ENCODE measurements around the gene PKHD1.

Gene PKHD1

GRCh38 chr6:52055451-52055850 is 32.0 kb downstream of the PKHD1 start:
- WGBS (ENCODE audit: extremely low coverage, insufficient coverage, insufficient read length), result no CpG with 5 or more reads among the region's 7 CpGs
- Histone ChIP-seq H3K4me1 (ENCODE audit: control insufficient read depth in 1 of 2, insufficient read depth in 2 of 2, low read length in 2 of 2) (no peaks in the 10 kb centered on the region), H2AK5ac (ENCODE audit: low read length) (no peak overlapping the region), H4K12ac (ENCODE audit: low read depth, low read length) (no peak overlapping the region), H3K4me3 (ENCODE audit: low read depth, low read length) (no peak overlapping the region), H3K79me1 (ENCODE audit: low read length) (no peaks in the 10 kb centered on the region), H4K91ac (ENCODE audit: low read depth, low read length) (no peak overlapping the region), H3K18ac (ENCODE audit: low read length) (no peak overlapping the region), H2BK120ac (ENCODE audit: insufficient read depth, low read length, poor library complexity) (no peak overlapping the region), H3K79me2 (ENCODE audit: control insufficient read depth, insufficient read depth, low read length, poor library complexity) (no peaks in the 10 kb centered on the region), H2AFZ (ENCODE audit: insufficient read depth, low read length, poor library complexity) (no peak overlapping the region), H2BK12ac (ENCODE audit: low read length) (no peak overlapping the region), H3K14ac (ENCODE audit: low read length) (no peak overlapping the region), H3K9me3 (ENCODE audit: insufficient read depth, low read depth, low read length) (no peaks in the 10 kb centered on the region), H3K36me3 (ENCODE audit: control insufficient read depth in 1 of 2, insufficient read depth in 2 of 2, low read length in 2 of 2) (no peaks in the 10 kb centered on the region), H3K27me3 (ENCODE audit: insufficient read depth, low read length) (no peaks in the 10 kb centered on the region), H3K23ac (ENCODE audit: low read length) (no peak overlapping the region), H3K4ac (ENCODE audit: low read depth, low read length) (no peak overlapping the region), H3K9ac (ENCODE audit: low read length) (no peak overlapping the region), H4K8ac (ENCODE audit: low read depth, low read length) (no peak overlapping the region), H3K4me2 (ENCODE audit: low read length) (no peak overlapping the region), H3K27ac (ENCODE audit: low read depth, low read length) (no peak overlapping the region), H2BK5ac (ENCODE audit: low read depth, low read length, poor library complexity) (no peak overlapping the region)
- no peak for DNase-seq

GRCh38 chr6:52053038-52053695 is 34.2 kb downstream of the PKHD1 start:
- Histone ChIP-seq H3K4me1 (ENCODE audit: control insufficient read depth in 1 of 2, insufficient read depth in 2 of 2, low read length in 2 of 2) (no peaks in the 10 kb centered on the region), H2BK120ac (ENCODE audit: insufficient read depth, low read length, poor library complexity) (no peak overlapping the region), H2AK5ac (ENCODE audit: low read length) (no peak overlapping the region), H4K8ac (ENCODE audit: low read depth, low read length) (no peak overlapping the region), H3K36me3 (ENCODE audit: control insufficient read depth in 1 of 2, insufficient read depth in 2 of 2, low read length in 2 of 2) (no peaks in the 10 kb centered on the region), H3K4me3 (ENCODE audit: low read depth, low read length) (no peak overlapping the region), H3K4ac (ENCODE audit: low read depth, low read length) (no peak overlapping the region), H3K27me3 (ENCODE audit: insufficient read depth, low read length) (no peaks in the 10 kb centered on the region), H3K9ac (ENCODE audit: low read length) (no peak overlapping the region), H2AFZ (ENCODE audit: insufficient read depth, low read length, poor library complexity) (no peak overlapping the region), H3K4me2 (ENCODE audit: low read length) (no peak overlapping the region), H2BK12ac (ENCODE audit: low read length) (no peak overlapping the region), H3K9me3 (ENCODE audit: insufficient read depth, low read depth, low read length) (no peaks in the 10 kb centered on the region), H3K14ac (ENCODE audit: low read length) (no peak overlapping the region), H3K18ac (ENCODE audit: low read length) (no peak overlapping the region), H2BK5ac (ENCODE audit: low read depth, low read length, poor library complexity) (no peak overlapping the region), H4K12ac (ENCODE audit: low read depth, low read length) (no peak overlapping the region), H3K79me1 (ENCODE audit: low read length) (no peaks in the 10 kb centered on the region), H4K91ac (ENCODE audit: low read depth, low read length) (no peak overlapping the region), H3K79me2 (ENCODE audit: control insufficient read depth, insufficient read depth, low read length, poor library complexity) (no peaks in the 10 kb centered on the region), H3K23ac (ENCODE audit: low read length) (no peak overlapping the region), H3K27ac (ENCODE audit: low read depth, low read length) (no peak overlapping the region)
- WGBS (ENCODE audit: extremely low coverage, insufficient coverage, insufficient read length), result no CpG with 5 or more reads among the region's 8 CpGs
- no peak for DNase-seq

DNA sequence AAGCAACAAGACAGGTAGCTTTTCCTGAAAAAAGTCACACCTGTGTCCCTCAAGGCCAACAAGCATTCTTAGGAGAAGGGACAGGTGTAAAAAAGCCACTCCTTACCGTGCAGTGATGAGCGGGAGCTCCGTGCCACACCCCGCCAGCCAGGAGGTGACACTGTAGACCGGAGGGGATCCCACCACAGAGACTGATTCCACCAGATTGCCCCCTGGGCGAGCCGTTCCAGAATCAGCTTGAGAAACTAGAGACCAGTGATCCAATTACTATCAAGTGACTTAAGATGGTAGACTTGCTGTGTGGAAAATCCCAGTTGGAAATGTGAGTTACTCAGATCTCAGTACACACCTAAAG is 37.4 kb downstream of the PKHD1 start:
- Histone ChIP-seq H3K27me3 (ENCODE audit: insufficient read depth, low read length) (no peaks in the 10 kb centered on the region), H2BK5ac (ENCODE audit: low read depth, low read length, poor library complexity) (no peak overlapping the region), H3K18ac (ENCODE audit: low read length) (no peak overlapping the region), H3K4me3 (ENCODE audit: low read depth, low read length) (no peak overlapping the region), H4K12ac (ENCODE audit: low read depth, low read length) (no peak overlapping the region), H3K27ac (ENCODE audit: low read depth, low read length) (no peak overlapping the region), H3K4me2 (ENCODE audit: low read length) (no peak overlapping the region), H3K36me3 (ENCODE audit: control insufficient read depth in 1 of 2, insufficient read depth in 2 of 2, low read length in 2 of 2) (no peaks in the 10 kb centered on the region), H3K14ac (ENCODE audit: low read length) (no peak overlapping the region), H2BK12ac (ENCODE audit: low read length) (no peak overlapping the region), H3K9ac (ENCODE audit: low read length) (no peak overlapping the region), H4K91ac (ENCODE audit: low read depth, low read length) (no peak overlapping the region), H3K23ac (ENCODE audit: low read length) (no peak overlapping the region), H3K79me2 (ENCODE audit: control insufficient read depth, insufficient read depth, low read length, poor library complexity) (no peaks in the 10 kb centered on the region), H3K4me1 (ENCODE audit: control insufficient read depth in 1 of 2, insufficient read depth in 2 of 2, low read length in 2 of 2) (no peaks in the 10 kb centered on the region), H3K4ac (ENCODE audit: low read depth, low read length) (no peak overlapping the region), H2AK5ac (ENCODE audit: low read length) (no peak overlapping the region), H3K9me3 (ENCODE audit: insufficient read depth, low read depth, low read length) (no peaks in the 10 kb centered on the region), H4K8ac (ENCODE audit: low read depth, low read length) (no peak overlapping the region), H2BK120ac (ENCODE audit: insufficient read depth, low read length, poor library complexity) (no peak overlapping the region), H2AFZ (ENCODE audit: insufficient read depth, low read length, poor library complexity) (no peak overlapping the region), H3K79me1 (ENCODE audit: low read length) (no peaks in the 10 kb centered on the region)
- no CpG with 5 or more reads among the region's 7 CpGs for WGBS (ENCODE audit: extremely low coverage, insufficient coverage, insufficient read length)
- DNase-seq, result no peak

- no peak overlapping the region for H2AFZ ChIP-seq (ENCODE audit: insufficient read depth, low read length, poor library complexity)
- H3K9ac ChIP-seq (ENCODE audit: low read length), result no peak overlapping the region
- no peak overlapping the region for H3K4me2 ChIP-seq (ENCODE audit: low read length)
- H3K23ac ChIP-seq (ENCODE audit: low read length), result no peak overlapping the region
- no peak overlapping the region for H3K18ac ChIP-seq (ENCODE audit: low read length)
- no peaks in the 10 kb centered on the region for H3K36me3 ChIP-seq (ENCODE audit: control insufficient read depth in 1 of 2, insufficient read depth in 2 of 2, low read length in 2 of 2)
- no peak overlapping the region for H4K12ac ChIP-seq (ENCODE audit: low read depth, low read length)
- H3K79me1 ChIP-seq (ENCODE audit: low read length), result no peaks in the 10 kb centered on the region
- H3K27ac ChIP-seq (ENCODE audit: low read depth, low read length), result no peak overlapping the region
- H3K4me1 ChIP-seq (ENCODE audit: control insufficient read depth in 1 of 2, insufficient read depth in 2 of 2, low read length in 2 of 2), result no peaks in the 10 kb centered on the region
- no peak overlapping the region for H2AK5ac ChIP-seq (ENCODE audit: low read length)
- no peak overlapping the region for H2BK12ac ChIP-seq (ENCODE audit: low read length)
- no peak overlapping the region for H3K4me3 ChIP-seq (ENCODE audit: low read depth, low read length)
- no peaks in the 10 kb centered on the region for H3K9me3 ChIP-seq (ENCODE audit: insufficient read depth, low read depth, low read length)
- no peak overlapping the region for H3K14ac ChIP-seq (ENCODE audit: low read length)
- no peak overlapping the region for H4K91ac ChIP-seq (ENCODE audit: low read depth, low read length)
- H2BK5ac ChIP-seq (ENCODE audit: low read depth, low read length, poor library complexity), result no peak overlapping the region
- no peaks in the 10 kb centered on the region for H3K79me2 ChIP-seq (ENCODE audit: control insufficient read depth, insufficient read depth, low read length, poor library complexity)
- H2BK120ac ChIP-seq (ENCODE audit: insufficient read depth, low read length, poor library complexity), result no peak overlapping the region
- no peak overlapping the region for H4K8ac ChIP-seq (ENCODE audit: low read depth, low read length)
- DNase-seq, result peak; percentile 15 to 81
- no peak overlapping the region for H3K4ac ChIP-seq (ENCODE audit: low read depth, low read length)
- no CpG with 5 or more reads among the region's 3 CpGs for WGBS (ENCODE audit: extremely low coverage, insufficient coverage, insufficient read length)
- no peaks in the 10 kb centered on the region for H3K27me3 ChIP-seq (ENCODE audit: insufficient read depth, low read length)
These were observed 38.0 kb downstream of the PKHD1 start for GRCh38 chr6:52049252-52050050.

All from trophoblast cell (in vitro differentiated cells and primary cell).